ENCODE data around the gene DENND2A.

GRCh38 chr7:140479062-140479738, 161.4 kb downstream of the DENND2A start, which contains the start of gene MKRN1:
- TF ChIP-seq POLR2A (IDR thresholded peaks at IDR 0.05) (peak in 3 of 4 donors; percentile 70 to 89 (median 84)), CTCF (IDR thresholded peaks at IDR 0.05) (peak in 3 of 6 experiments; percentile 11 to 26 (median 23)), EP300 (IDR thresholded peaks at IDR 0.05) (no peak)
